Stromal cell of bone marrow (primary cell): ENCODE data around the gene ZNF319.

Experiments
- DNase-seq: peaks from one replicate; pipeline ENCODE4 v3.0.0-alpha.2; 2012; ENCODE audit warnings: low read depth

Gene ZNF319

GRCh38 chr16:57999971-58000705 lies at the start of gene ZNF319:
ZNF319 (minus strand) TSS chr16:58000672; CDS start chr16:57998265, 2,407 bp downstream.
- DNase-seq: no peak

- DNase-seq: no peak
These were observed 49.0 kb upstream of the ZNF319 start for GRCh38 chr16:58049232-58050185.

- DNase-seq: no peak
These were observed 48.2 kb upstream of the ZNF319 start for GRCh38 chr16:58048494-58049231.

GRCh38 chr16:58047557-58048348 lies 47.3 kb upstream of the ZNF319 start:
- no peak for DNase-seq

GRCh38 chr16:58046936-58047335 lies 46.5 kb upstream of the ZNF319 start:
- DNase-seq: no peak

GRCh38 chr16:58046054-58046881 lies 45.8 kb upstream of the ZNF319 start:
- no peak for DNase-seq

GRCh38 chr16:58045096-58045495 lies 44.6 kb upstream of the ZNF319 start:
- DNase-seq: no peak

GRCh38 chr16:58044266-58045019 lies 44.0 kb upstream of the ZNF319 start:
- DNase-seq: no peak

GRCh38 chr16:58043571-58044155 lies 43.2 kb upstream of the ZNF319 start:
- DNase-seq: no peak

- no peak for DNase-seq
These were observed 42.5 kb upstream of the ZNF319 start for GRCh38 chr16:58042886-58043515.

- no peak for DNase-seq
These were observed 41.8 kb upstream of the ZNF319 start for GRCh38 chr16:58042001-58042885.

- DNase-seq: no peak
These were observed 41.1 kb upstream of the ZNF319 start for GRCh38 chr16:58041628-58041955.

- no peak for DNase-seq
These were observed 40.6 kb upstream of the ZNF319 start for GRCh38 chr16:58040945-58041627.

GRCh38 chr16:58040496-58040846 lies 40.0 kb upstream of the ZNF319 start:
- no peak for DNase-seq

GRCh38 chr16:58039829-58040495 lies 39.5 kb upstream of the ZNF319 start:
- DNase-seq: no peak

GRCh38 chr16:58038219-58038641 lies 37.8 kb upstream of the ZNF319 start:
- no peak for DNase-seq
